Calu3 (cell line): ENCODE data around the gene CPNE5. TPM values are rescaled to one million over a fixed set of nuclear protein-coding genes. Genes with fewer than 3 reads are reported as not detected.
A peak's percentile ranks its signal among the peaks of the same experiment; 100 is the strongest.
"Not testable (repeated sequence)": the region's sequence is repeated elsewhere in the genome, so short reads cannot be mapped to it uniquely, and the experiment has no call there.

Source experiments
- BruUV-seq: library from RNA; stranded (reverse); fragments of 400-500 nt; replicated peaks from 2 replicates; lab custom pipeline; 2021; lab: Mats Ljungman, UMichigan
- CTCF ChIA-PET: fragments of 300-600 bp; sonication (Branson Sonifier 250); formaldehyde crosslinking; loops from one replicate; lab custom pipeline; 2022; ENCODE audit warnings: antibody characterized with exemption; lab: Charles Lee
- DNase-seq: peaks from one replicate; pipeline ENCODE4 v3.0.0; 2022
- H3K27ac Mint-ChIP-seq: one replicate; pipeline ENCODE4 v1.8.0; 2022; ENCODE audit warnings: mixed read lengths; ENCODE audit not compliant: unreplicated experiment
- H3K27me3 Mint-ChIP-seq: one replicate; pipeline ENCODE4 v1.8.0; 2022; ENCODE audit warnings: mixed read lengths; ENCODE audit not compliant: unreplicated experiment
- H3K36me3 Mint-ChIP-seq: one replicate; pipeline ENCODE4 v1.8.0; 2022; ENCODE audit warnings: mild to moderate bottlenecking, moderate library complexity, mixed read lengths; ENCODE audit not compliant: insufficient read depth, unreplicated experiment
- H3K4me1 Mint-ChIP-seq: one replicate; pipeline ENCODE4 v1.8.0; 2022; ENCODE audit warnings: mild to moderate bottlenecking, low read depth, mixed read lengths; ENCODE audit not compliant: unreplicated experiment
- H3K4me3 Mint-ChIP-seq: one replicate; pipeline ENCODE4 v1.8.0; 2022; ENCODE audit warnings: mild to moderate bottlenecking, low read depth, moderate library complexity, mixed read lengths; ENCODE audit not compliant: unreplicated experiment
- H3K9me3 Mint-ChIP-seq: one replicate; pipeline ENCODE4 v1.8.0; 2022; ENCODE audit warnings: low read depth, mixed read lengths; ENCODE audit not compliant: unreplicated experiment
- intact Hi-C: fragments of 100-400 bp; cut with micrococcal nuclease; formaldehyde crosslinking; loops from one replicate; pipeline ENCODE4 v1.10.0; 2022; ENCODE audit not compliant: unreplicated experiment
- total RNA-seq: library from RNA; stranded (reverse); gene quantifications from 2 replicates; pipeline ENCODE4 v1.2.3, GENCODE V29; 2022
- TF ChIP-seq, protein P1 (sequence below): fragments of 200-600 bp; IDR thresholded peaks from one replicate; pipeline ENCODE4 v1.8.0; 2022; ENCODE audit warnings: antibody characterized with exemption; ENCODE audit not compliant: unreplicated experiment

Gene CPNE5
- total RNA-seq, 1 experiment from 2014 or later, result not detected

DNA sequence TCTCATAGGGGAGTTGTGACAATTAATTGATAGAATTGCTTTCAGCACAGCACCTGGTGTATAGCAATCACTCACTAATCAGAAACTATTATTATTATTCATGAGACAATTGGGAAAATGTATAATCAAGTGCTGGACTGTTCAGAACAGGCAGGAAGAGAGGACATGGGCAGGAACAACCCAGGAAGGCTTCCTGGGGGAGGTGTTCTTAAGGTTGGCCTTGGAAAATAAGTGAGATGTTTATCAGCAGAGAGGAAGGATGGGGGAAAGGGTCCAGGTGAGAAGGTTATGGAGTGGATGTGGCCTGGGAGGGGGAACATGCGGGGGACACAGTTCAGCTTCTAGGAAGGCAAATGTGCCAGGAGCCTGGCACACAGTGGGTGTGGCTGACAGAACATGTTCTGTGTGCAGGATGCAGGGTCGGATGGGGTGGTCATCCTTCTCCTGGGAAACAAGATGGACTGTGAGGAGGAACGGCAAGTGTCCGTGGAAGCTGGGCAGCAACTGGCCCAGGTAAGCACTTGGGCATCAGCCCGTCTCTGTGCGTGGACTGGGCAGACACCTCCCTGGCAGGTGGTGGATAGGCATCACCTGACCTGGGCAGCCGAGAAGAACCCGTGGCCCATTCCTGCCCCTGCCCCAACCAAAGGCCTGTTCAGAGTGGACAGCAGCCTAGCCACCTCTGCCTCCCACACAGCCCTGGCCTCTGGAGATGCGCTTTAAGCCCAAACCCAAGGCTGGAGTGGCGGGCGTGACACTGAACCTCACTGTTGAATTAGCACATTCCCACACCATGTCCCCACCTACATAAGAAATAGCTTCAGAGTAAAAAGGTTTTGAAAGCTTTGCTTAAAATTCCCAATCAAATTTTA is 110.7 kb downstream of the CPNE5 start:
- Mint-ChIP-seq H3K4me3 (no peak overlapping the region), H3K36me3 (no peaks in the 10 kb centered on the region), H3K27me3 (peaks cover 1% of the 10 kb centered on the region), H3K4me1 (peaks cover 11% of the 10 kb centered on the region), H3K9me3 (no peaks in the 10 kb centered on the region), H3K27ac (no peak overlapping the region)
- CTCF ChIA-PET, result no interaction called here
- TF ChIP-seq, protein P1, sequence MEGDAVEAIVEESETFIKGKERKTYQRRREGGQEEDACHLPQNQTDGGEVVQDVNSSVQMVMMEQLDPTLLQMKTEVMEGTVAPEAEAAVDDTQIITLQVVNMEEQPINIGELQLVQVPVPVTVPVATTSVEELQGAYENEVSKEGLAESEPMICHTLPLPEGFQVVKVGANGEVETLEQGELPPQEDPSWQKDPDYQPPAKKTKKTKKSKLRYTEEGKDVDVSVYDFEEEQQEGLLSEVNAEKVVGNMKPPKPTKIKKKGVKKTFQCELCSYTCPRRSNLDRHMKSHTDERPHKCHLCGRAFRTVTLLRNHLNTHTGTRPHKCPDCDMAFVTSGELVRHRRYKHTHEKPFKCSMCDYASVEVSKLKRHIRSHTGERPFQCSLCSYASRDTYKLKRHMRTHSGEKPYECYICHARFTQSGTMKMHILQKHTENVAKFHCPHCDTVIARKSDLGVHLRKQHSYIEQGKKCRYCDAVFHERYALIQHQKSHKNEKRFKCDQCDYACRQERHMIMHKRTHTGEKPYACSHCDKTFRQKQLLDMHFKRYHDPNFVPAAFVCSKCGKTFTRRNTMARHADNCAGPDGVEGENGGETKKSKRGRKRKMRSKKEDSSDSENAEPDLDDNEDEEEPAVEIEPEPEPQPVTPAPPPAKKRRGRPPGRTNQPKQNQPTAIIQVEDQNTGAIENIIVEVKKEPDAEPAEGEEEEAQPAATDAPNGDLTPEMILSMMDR, result no peak
- DNase-seq, result no peak
- BruUV-seq, result no TSS peak
- intact Hi-C loops, result no loop called here

DNA sequence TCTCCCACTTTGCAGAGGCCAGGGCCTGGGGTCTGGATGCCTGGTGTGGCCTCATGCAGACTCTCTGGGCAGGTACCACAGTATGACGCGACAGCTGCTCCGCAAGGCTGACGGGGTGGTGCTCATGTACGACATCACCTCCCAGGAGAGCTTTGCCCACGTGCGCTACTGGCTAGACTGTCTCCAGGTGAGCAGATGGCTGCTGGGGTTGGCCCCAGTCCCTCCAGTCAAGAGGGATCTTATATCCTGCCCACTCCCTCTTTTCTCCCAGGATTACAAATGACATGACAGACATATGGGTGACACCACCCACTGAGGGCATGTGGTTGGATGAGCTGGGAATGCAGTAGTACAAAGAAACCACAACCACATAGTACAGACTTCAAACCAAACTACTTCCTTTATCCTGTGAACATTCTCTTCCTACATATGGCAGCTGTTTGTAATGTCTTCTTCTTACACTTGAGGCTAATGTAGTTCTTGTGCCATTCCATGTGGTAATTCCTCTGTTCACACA is 111.7 kb downstream of the CPNE5 start:
- no peak for DNase-seq
- intact Hi-C loops, result no loop called here
- Mint-ChIP-seq H3K36me3 (no peaks in the 10 kb centered on the region), H3K4me3 (no peak overlapping the region), H3K27me3 (no peaks in the 10 kb centered on the region), H3K9me3 (no peaks in the 10 kb centered on the region), H3K4me1 (peaks cover 11% of the 10 kb centered on the region), H3K27ac (no peak overlapping the region)
- no TSS peak for BruUV-seq
- CTCF ChIA-PET, result no interaction called here
- TF ChIP-seq, protein P1, result no peak

DNA sequence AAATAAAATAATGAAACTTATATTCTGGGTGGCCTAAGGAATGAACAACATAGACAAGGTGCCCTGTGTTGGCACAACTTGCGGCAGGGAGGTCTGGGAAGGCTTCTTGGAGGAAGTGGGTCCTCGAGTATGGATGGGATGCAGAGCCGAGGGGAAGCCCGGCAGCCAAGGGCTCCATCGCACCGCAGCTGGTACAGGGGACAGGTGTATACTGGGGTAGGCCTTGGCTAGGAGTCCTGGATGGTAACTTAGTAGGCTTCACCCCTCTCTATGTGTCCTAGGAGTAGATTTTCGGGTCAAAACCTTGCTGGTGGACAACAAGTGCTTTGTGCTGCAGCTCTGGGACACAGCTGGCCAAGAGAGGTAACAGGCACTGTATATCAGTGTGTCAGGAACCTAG is 113.7 kb downstream of the CPNE5 start:
- Mint-ChIP-seq H3K9me3 (no peaks in the 10 kb centered on the region), H3K27me3 (no peaks in the 10 kb centered on the region), H3K4me3 (no peak overlapping the region), H3K36me3 (no peaks in the 10 kb centered on the region), H3K4me1 (peaks cover 11% of the 10 kb centered on the region), H3K27ac (no peak overlapping the region)
- BruUV-seq, result no TSS peak
- CTCF ChIA-PET, result interaction anchor here (0.6 kb wide), 1 partner anchor 36 kb away, joined by 4 read pairs; no protein-coding TSS in a partner anchor
- TF ChIP-seq, protein P1, result no peak
- no peak for DNase-seq
- intact Hi-C loops, result loop anchor here (2.0 kb wide), 1 partner anchor 43 kb away; no protein-coding TSS in a partner anchor

DNA sequence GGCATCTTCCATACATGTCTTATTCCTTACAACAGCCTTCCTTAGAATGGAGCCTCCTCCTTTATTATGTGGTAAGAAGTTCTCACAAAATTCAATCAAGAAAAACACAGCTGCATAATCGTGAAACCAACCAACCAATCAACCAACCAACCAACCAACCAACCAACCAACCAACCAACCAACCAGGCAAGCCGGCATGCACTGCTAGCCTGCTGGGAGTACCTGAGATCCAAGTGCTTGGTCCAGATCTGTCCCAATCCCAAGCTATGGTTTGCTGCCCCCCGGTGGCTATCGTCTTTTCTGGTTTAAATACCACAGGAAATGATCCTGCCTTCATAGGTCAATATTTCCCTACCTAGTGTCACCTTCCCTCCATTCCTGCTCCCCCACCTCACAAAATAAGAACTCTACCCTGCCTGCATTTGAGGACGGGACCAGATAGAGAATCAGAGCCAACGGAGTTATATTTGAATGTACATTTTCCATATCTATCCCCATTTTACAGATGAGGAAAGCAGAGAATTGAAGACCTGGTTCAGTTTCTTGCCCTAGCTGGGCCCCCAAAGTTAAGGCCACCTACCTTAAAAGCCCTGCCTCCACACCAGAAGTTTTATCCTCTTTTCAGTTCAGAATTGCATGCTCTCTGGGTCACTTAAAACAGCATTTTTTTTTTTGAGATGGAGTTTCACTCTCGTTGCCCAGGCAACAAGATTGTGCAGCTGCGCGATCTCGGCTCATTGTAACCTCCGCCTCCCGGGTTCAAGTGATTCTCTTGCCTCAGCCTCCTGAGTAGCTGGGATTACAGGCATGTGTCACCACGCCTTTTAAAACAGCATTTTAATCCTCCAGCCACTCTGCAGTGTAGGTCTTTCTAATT is 114.5 kb downstream of the CPNE5 start:
- CTCF ChIA-PET, result interaction anchor here (0.7 to 3.2 kb wide), 5 partner anchors 9 to 145 kb away, joined by 3 to 18 read pairs (median 5); no protein-coding TSS in a partner anchor
- no TSS peak for BruUV-seq
- DNase-seq, result peak; percentile 89
- no peaks in the 10 kb centered on the region for H3K9me3 Mint-ChIP-seq
- no peak overlapping the region for H3K27ac Mint-ChIP-seq
- TF ChIP-seq, protein P1, result peak; percentile 53
- no peaks in the 10 kb centered on the region for H3K36me3 Mint-ChIP-seq
- intact Hi-C loops, result loop anchor here (1.0 to 2.0 kb wide), 2 partner anchors 42 to 101 kb away; no protein-coding TSS in a partner anchor
- H3K4me3 Mint-ChIP-seq, result no peak overlapping the region
- peaks cover 11% of the 10 kb centered on the region for H3K4me1 Mint-ChIP-seq
- H3K27me3 Mint-ChIP-seq, result no peaks in the 10 kb centered on the region

DNA sequence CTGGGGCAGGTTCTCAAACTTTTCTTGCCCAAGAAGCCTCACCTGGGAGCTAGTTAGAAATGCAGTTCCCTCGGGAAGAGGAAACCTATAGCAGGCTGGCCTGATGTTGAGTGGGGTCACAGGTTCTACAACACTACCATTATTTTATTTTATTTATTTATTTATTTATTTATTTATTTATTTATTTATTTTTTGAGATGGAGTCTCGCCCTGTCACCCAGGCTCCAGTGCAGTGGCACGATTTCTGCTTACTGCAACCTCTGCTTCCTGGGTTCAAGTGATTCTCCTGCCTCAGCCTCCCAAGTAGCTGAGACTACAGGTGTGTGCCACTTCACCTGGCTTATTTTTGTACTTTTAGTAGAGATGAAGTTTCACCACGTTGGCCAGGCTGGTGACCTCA is 115.3 kb downstream of the CPNE5 start:
- not testable (repeated sequence) for H3K9me3 Mint-ChIP-seq, DNase-seq, H3K27ac Mint-ChIP-seq, BruUV-seq, H3K27me3 Mint-ChIP-seq, H3K36me3 Mint-ChIP-seq, H3K4me3 Mint-ChIP-seq
- intact Hi-C loops, result loop anchor here (1.0 to 2.0 kb wide), 2 partner anchors 41 to 101 kb away; no protein-coding TSS in a partner anchor
- H3K4me1 Mint-ChIP-seq, result peaks cover 11% of the 10 kb centered on the region
- CTCF ChIA-PET, result interaction anchor here (0.7 to 3.2 kb wide), 4 partner anchors 8 to 144 kb away, joined by 3 to 18 read pairs (median 5); no protein-coding TSS in a partner anchor
